Bronchial epithelial cell (primary cell): ENCODE data around the gene ATP2A1. TPM values are rescaled to one million over a fixed set of nuclear protein-coding genes. Genes with fewer than 3 reads are reported as not detected.

Experiments used
- DNase-seq: peaks from one replicate; pipeline ENCODE4 v3.0.0-alpha.2; 2010; ENCODE audit warnings: low read depth
- FAIRE-seq: peaks from 2 replicates; lab custom pipeline; 2011; peaks lifted over from hg19 to GRCh38; lab: Jason Lieb, UNC
- H3K27me3 ChIP-seq: 2 replicates; pipeline ENCODE4 v1.5.1; 2011; ENCODE audit warnings: low read length; ENCODE audit not compliant: control insufficient read depth, insufficient read depth
- H3K36me3 ChIP-seq: 2 replicates; pipeline ENCODE4 v1.5.1; 2011; ENCODE audit warnings: low read length; ENCODE audit not compliant: control insufficient read depth, insufficient read depth
- H3K4me3 ChIP-seq: 2 replicates; pipeline ENCODE4 v1.5.1; 2011; ENCODE audit warnings: mild to moderate bottlenecking, low read depth, low read length, control low read depth
- CTCF ChIP-seq: IDR thresholded peaks from 2 replicates; pipeline ENCODE4 v1.5.1; 2011; ENCODE audit warnings: mild to moderate bottlenecking, moderate library complexity, low read length, control low read depth, inconsistent platforms; ENCODE audit not compliant: insufficient read depth, severe bottlenecking
- total RNA-seq: library from RNA; depleted of rRNA; stranded (reverse); fragments of >200 nt; gene quantifications from 2 replicates; pipeline ENCODE4 v1.2.1, GENCODE V29; 2014

Gene ATP2A1
- total RNA-seq, 1 donor from 2014 or later, result under 0.01 TPM

DNA sequence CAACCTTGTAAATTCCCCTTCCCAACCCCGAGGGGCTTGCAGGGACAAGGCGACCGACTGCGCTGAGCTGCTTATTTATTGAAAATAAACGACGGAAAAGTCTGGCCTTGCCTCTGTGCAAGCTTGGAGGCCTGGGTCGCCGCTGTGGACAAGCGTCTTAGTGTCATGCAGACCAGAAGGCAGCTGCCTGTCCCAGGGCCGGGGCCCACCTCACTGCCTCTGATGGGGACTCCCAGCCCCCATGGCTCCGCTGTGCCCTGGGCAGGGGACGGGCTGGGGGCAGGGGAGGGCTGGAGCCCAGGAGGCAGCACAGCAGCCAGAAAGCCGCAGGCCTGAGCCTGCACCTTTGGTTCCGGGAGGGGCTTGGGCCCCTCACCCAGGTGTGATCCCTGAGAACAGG lies 26.1 kb downstream of the ATP2A1 start:
- H3K4me3 ChIP-seq, result no peak overlapping the region
- DNase-seq, result no peak
- no peak for TF ChIP-seq CTCF
- no peak for FAIRE-seq
- H3K36me3 ChIP-seq, result peaks cover 6% of the 10 kb centered on the region
- no peaks in the 10 kb centered on the region for H3K27me3 ChIP-seq

DNA sequence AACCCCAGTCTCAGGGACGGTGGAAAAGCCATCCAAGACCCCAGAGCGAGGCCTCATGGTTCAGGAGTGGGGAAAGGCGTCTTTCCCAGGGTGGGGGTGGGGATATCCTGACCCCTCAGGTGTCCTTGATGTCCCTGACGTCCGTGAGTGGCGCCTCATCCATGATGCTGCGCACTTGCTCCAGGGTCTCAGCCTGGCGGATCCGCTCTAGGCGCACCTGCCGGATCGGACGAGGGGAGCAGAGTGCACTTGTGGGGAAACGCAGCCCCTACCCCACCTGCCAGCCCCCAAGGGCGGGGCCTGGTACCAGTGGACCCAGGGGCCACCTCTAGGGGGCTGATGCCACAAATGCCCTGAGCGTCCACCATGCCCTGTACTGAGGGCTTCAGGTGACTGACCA lies 26.5 kb downstream of the ATP2A1 start:
- DNase-seq, result no peak
- no peak overlapping the region for H3K4me3 ChIP-seq
- peaks cover 6% of the 10 kb centered on the region for H3K36me3 ChIP-seq
- no peak for TF ChIP-seq CTCF
- H3K27me3 ChIP-seq, result no peaks in the 10 kb centered on the region
- FAIRE-seq, result no peak

DNA sequence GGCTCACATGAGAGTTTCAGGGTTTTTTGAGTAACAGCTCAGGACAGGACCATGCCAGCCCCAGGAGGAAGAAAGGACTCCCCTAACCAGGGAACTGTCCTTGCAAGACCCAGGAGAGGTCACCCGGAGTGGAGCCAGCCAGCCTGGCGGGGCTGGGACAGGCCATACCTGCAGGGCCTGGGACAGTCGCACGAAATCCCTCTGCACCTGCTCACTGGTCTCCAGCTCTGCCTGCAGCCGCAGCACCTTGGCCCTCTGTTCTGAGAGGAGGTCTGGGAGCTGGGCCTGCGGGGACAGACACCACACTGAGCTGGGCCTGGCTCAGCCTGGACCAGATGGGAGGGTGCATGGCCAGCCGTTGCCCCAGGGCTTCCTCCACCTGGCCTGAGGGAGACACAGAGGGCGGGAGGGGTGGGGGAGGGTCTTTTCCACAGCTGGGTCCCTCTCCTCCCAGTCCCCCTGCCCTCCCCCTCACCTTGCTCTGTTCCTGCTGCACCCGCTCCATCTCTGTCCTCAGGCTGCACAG lies 27.0 kb downstream of the ATP2A1 start:
- peaks cover 6% of the 10 kb centered on the region for H3K36me3 ChIP-seq

GRCh38 chr16:28905800-28906372 lies 27.6 kb downstream of the ATP2A1 start:
- Histone ChIP-seq H3K4me3 (no peak overlapping the region), H3K36me3 (peaks cover 10% of the 10 kb centered on the region), H3K27me3 (no peaks in the 10 kb centered on the region)
- TF ChIP-seq CTCF, result no peak
- no peak for FAIRE-seq
- no peak for DNase-seq

More for the DNA sequence above, 27.0 kb downstream of the ATP2A1 start:
- DNase-seq, result no peak
- no peak overlapping the region for H3K4me3 ChIP-seq
- FAIRE-seq, result no peak
- TF ChIP-seq CTCF, result no peak
- H3K27me3 ChIP-seq, result no peaks in the 10 kb centered on the region

DNA sequence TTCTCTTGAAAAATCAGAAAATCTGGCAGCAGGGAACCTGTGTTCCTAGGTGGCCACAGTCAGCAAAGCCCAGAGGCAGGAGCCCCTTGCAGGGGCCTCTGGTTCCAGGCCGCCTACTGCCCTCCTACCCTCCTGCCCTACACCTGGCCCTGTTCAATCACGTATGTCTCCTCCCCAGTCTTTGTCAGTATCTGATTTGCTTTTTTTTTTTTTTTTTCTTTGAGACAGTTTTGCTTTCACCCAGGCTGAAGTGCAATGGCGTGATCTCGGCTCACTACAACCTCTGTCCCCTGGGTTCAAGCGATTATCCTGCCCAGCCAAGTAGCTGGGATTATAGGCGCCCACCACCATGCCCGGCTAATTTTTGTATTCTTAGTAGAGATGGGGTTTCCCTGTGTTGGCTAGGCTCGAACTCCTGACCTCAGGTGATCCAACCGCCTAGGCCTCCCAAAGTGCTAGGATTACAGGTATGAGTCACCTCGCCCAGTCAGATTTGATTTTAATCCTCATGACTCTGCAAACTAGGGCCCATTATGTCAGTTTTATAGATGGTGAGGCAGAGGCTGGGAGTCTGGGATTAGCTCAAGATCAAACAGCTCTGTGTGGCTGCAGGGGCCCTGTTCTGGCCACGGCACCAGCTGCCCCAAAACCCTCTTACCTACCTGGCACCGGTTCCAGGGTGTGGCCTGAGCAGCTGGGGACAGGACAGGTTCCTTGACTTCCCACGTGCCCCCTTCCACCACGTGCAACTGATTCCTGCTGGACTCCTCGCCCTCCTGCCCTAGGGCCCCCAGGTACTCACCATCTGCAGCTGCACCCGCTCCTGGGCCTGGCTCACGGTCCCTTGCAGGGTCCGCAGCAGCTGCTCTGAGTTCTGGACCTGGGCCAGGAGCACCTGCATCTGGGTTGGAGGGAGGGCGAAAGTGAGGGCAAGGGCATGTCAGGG lies 32.1 kb downstream of the ATP2A1 start:
- Histone ChIP-seq H3K27me3 (no peaks in the 10 kb centered on the region), H3K4me3 (no peak overlapping the region), H3K36me3 (peaks cover 15% of the 10 kb centered on the region)
- DNase-seq, result peak; percentile 47
- no peak for FAIRE-seq
- no peak for TF ChIP-seq CTCF
